ENCODE results near the gene PEX19. TPM values are rescaled to one million over a fixed set of nuclear protein-coding genes. Genes with fewer than 3 reads are reported as not detected.

Gene PEX19
- total RNA-seq = 29.0 TPM
- polyA plus RNA-seq = 20.7 TPM
- long read RNA-seq, donor 1, partial matches to known transcripts = 0 of 2 reads
- long read RNA-seq, donor 1, other reads (novel, unspliced or antisense) = 0 of 2 reads
- long read RNA-seq, donor 2, transcript PEX19-201 (8 exons, 3,661 nt) = major isoform, 24 of 28 reads
- long read RNA-seq, donor 2, partial matches to known transcripts = 0 of 28 reads
- long read RNA-seq, donor 2, other reads (novel, unspliced or antisense) = 0 of 28 reads
- long read RNA-seq, donor 3, transcript PEX19-201 (8 exons, 3,661 nt) = major isoform, 18 of 19 reads
- long read RNA-seq, donor 3, partial matches to known transcripts = 0 of 19 reads
- long read RNA-seq, donor 3, other reads (novel, unspliced or antisense) = 0 of 19 reads
- long read RNA-seq, donor 4, transcript PEX19-201 (8 exons, 3,661 nt) = major isoform, 6 of 7 reads
- long read RNA-seq, donor 4, partial matches to known transcripts = 0 of 7 reads
- long read RNA-seq, donor 4, other reads (novel, unspliced or antisense) = 0 of 7 reads
- long read RNA-seq, donor 5, transcript PEX19-201 (8 exons, 3,661 nt) = major isoform, 24 of 27 reads
- long read RNA-seq, donor 5, partial matches to known transcripts = 0 of 27 reads
- long read RNA-seq, donor 5, other reads (novel, unspliced or antisense) = 0 of 27 reads
- long read RNA-seq, donor 6, transcript PEX19-205 (7 exons, 3,504 nt) = minor isoform, 5 of 18 reads
- long read RNA-seq, donor 6, transcript PEX19-201 (8 exons, 3,661 nt) = major isoform, 13 of 18 reads
- long read RNA-seq, donor 6, partial matches to known transcripts = 0 of 18 reads
- long read RNA-seq, donor 6, other reads (novel, unspliced or antisense) = 0 of 18 reads
- long read RNA-seq, donor 7, transcript PEX19-201 (8 exons, 3,661 nt) = major isoform, 19 of 24 reads
- long read RNA-seq, donor 7, partial matches to known transcripts = 0 of 24 reads
- long read RNA-seq, donor 7, other reads (novel, unspliced or antisense) = 0 of 24 reads
- long read RNA-seq, donor 8, transcript PEX19-201 (8 exons, 3,661 nt) = major isoform, 8 of 9 reads
- long read RNA-seq, donor 8, partial matches to known transcripts = 0 of 9 reads
- long read RNA-seq, donor 8, other reads (novel, unspliced or antisense) = 0 of 9 reads
- long read RNA-seq, donor 9, transcript PEX19-201 (8 exons, 3,661 nt) = major isoform, 11 of 13 reads
- long read RNA-seq, donor 9, partial matches to known transcripts = 0 of 13 reads
- long read RNA-seq, donor 9, other reads (novel, unspliced or antisense) = 0 of 13 reads
- long read RNA-seq, donor 10, transcript PEX19-201 (8 exons, 3,661 nt) = major isoform, 11 of 12 reads
- long read RNA-seq, donor 10, partial matches to known transcripts = 0 of 12 reads
- long read RNA-seq, donor 10, other reads (novel, unspliced or antisense) = 0 of 12 reads

GRCh38 chr1:160284782-160285344, at the start of gene PEX19:
TSS of gene PEX19 (minus strand) at chr1:160285133. CDS start at chr1:160285124, 9 bp downstream.
- DNase-seq (ENCODE audit: low read depth in 6 of 9, low spot score in 9 of 9) = peak; percentile 78 to 94 (median 89)
- H3K36me3 ChIP-seq (ENCODE audit: control insufficient read depth in 2 of 2, insufficient read depth in 2 of 2, low read length in 1 of 2) = peaks cover 29 to 39% of the 10 kb centered on the region in 2 donors
- H3K9me3 ChIP-seq (ENCODE audit: control insufficient read depth in 2 of 2, insufficient read depth in 1 of 2, low read length in 1 of 2) = no peaks in the 10 kb centered on the region
- H3K4me3 ChIP-seq (ENCODE audit: low read length in 2 of 2) = peak within 1 kb of the TSS; percentile 74 to 93
- H3K27me3 ChIP-seq (ENCODE audit: control insufficient read depth in 2 of 2, insufficient read depth in 1 of 2, low read length in 1 of 2) = no peaks in the 10 kb centered on the region
- H3K4me1 ChIP-seq (ENCODE audit: control insufficient read depth in 2 of 2, insufficient read depth in 2 of 2, low read length in 2 of 2) = peaks cover 4 to 17% of the 10 kb centered on the region in 2 donors
- peak within 1 kb of the TSS; percentile 38 to 75 for H3K27ac ChIP-seq (ENCODE audit: low read depth in 1 of 2, low read length in 1 of 2)
- WGBS = under 1% methylated on average over 27 of the region's 27 CpGs

GRCh38 chr1:160332516-160332915, 47.6 kb upstream of the PEX19 start:
- Histone ChIP-seq H3K36me3 (ENCODE audit: control insufficient read depth in 2 of 2, insufficient read depth in 2 of 2, low read length in 1 of 2) (peaks cover 35 to 80% of the 10 kb centered on the region in 2 donors), H3K9me3 (ENCODE audit: control insufficient read depth in 2 of 2, insufficient read depth in 1 of 2, low read length in 1 of 2) (no peaks in the 10 kb centered on the region), H3K27me3 (ENCODE audit: control insufficient read depth in 2 of 2, insufficient read depth in 1 of 2, low read length in 1 of 2) (no peaks in the 10 kb centered on the region), H3K4me3 (ENCODE audit: low read length in 2 of 2) (no peak overlapping the region), H3K27ac (ENCODE audit: low read depth in 1 of 2, low read length in 1 of 2) (no peak overlapping the region), H3K4me1 (ENCODE audit: control insufficient read depth in 2 of 2, insufficient read depth in 2 of 2, low read length in 2 of 2) (no peaks in the 10 kb centered on the region)
- no peak for DNase-seq (ENCODE audit: low read depth in 6 of 9, low spot score in 9 of 9)

GRCh38 chr1:160330119-160330518, 45.2 kb upstream of the PEX19 start:
- no peaks in the 10 kb centered on the region for H3K9me3 ChIP-seq (ENCODE audit: control insufficient read depth in 2 of 2, insufficient read depth in 1 of 2, low read length in 1 of 2)
- H3K36me3 ChIP-seq (ENCODE audit: control insufficient read depth in 2 of 2, insufficient read depth in 2 of 2, low read length in 1 of 2) = peaks cover 54 to 94% of the 10 kb centered on the region in 2 donors
- H3K4me1 ChIP-seq (ENCODE audit: control insufficient read depth in 2 of 2, insufficient read depth in 2 of 2, low read length in 2 of 2) = no peaks in the 10 kb centered on the region
- no peak overlapping the region for H3K27ac ChIP-seq (ENCODE audit: low read depth in 1 of 2, low read length in 1 of 2)
- DNase-seq (ENCODE audit: low read depth in 6 of 9, low spot score in 9 of 9) = no peak
- H3K27me3 ChIP-seq (ENCODE audit: control insufficient read depth in 2 of 2, insufficient read depth in 1 of 2, low read length in 1 of 2) = no peaks in the 10 kb centered on the region
- H3K4me3 ChIP-seq (ENCODE audit: low read length in 2 of 2) = no peak overlapping the region

DNA sequence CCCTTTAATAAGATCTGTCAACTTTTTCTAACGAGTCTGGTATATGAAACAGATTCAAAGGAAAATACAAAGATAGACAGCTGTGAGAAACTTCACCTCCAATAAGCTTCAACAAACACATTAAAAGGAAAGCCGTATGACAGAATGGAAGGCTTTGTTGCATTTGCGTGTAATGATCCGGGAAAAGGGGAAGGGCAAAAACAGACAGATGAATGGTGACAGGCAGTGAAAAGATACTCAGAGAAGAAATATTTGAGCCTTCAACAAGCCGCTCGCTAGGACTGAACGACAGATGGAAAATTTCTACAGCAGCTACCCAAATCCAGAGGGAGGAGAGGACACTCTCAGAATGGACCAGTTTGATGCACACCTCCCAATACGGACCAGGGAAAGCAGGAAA, 43.3 kb upstream of the PEX19 start:
- H3K27ac ChIP-seq (ENCODE audit: low read depth in 1 of 2, low read length in 1 of 2) = no peak overlapping the region
- no peak for DNase-seq (ENCODE audit: low read depth in 6 of 9, low spot score in 9 of 9)
- peaks cover 59 to 89% of the 10 kb centered on the region in 2 donors for H3K36me3 ChIP-seq (ENCODE audit: control insufficient read depth in 2 of 2, insufficient read depth in 2 of 2, low read length in 1 of 2)
- no peaks in the 10 kb centered on the region for H3K9me3 ChIP-seq (ENCODE audit: control insufficient read depth in 2 of 2, insufficient read depth in 1 of 2, low read length in 1 of 2)
- H3K27me3 ChIP-seq (ENCODE audit: control insufficient read depth in 2 of 2, insufficient read depth in 1 of 2, low read length in 1 of 2) = no peaks in the 10 kb centered on the region
- no peaks in the 10 kb centered on the region for H3K4me1 ChIP-seq (ENCODE audit: control insufficient read depth in 2 of 2, insufficient read depth in 2 of 2, low read length in 2 of 2)
- no peak overlapping the region for H3K4me3 ChIP-seq (ENCODE audit: low read length in 2 of 2)
- WGBS = 88% methylated on average over 8 of the region's 8 CpGs

GRCh38 chr1:160326418-160326817, 41.5 kb upstream of the PEX19 start:
- 99% methylated on average over 5 of the region's 5 CpGs for WGBS

DNA sequence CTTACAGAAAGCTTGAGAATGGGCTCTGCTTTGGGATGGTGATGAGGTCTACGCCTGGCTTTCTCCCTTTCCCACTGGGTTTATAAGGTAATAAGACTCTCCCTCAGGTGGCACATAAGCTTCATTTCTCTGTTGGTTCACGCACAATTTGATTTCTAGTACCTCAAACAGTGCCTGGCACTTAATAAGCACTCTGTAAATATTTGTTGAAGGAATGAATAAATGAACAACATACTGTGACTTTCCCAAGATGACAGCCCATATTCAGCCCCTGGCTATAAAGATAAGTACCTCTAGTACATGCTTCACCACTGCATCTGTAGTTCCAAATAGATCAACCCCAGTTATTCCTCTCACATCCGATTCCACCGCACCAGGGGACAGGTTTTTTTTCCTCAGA, 40.3 kb upstream of the PEX19 start:
- Histone ChIP-seq H3K9me3 (ENCODE audit: control insufficient read depth in 2 of 2, insufficient read depth in 1 of 2, low read length in 1 of 2) (no peaks in the 10 kb centered on the region), H3K4me3 (ENCODE audit: low read length in 2 of 2) (no peak overlapping the region), H3K27ac (ENCODE audit: low read depth in 1 of 2, low read length in 1 of 2) (no peak overlapping the region), H3K36me3 (ENCODE audit: control insufficient read depth in 2 of 2, insufficient read depth in 2 of 2, low read length in 1 of 2) (peaks cover 47 to 84% of the 10 kb centered on the region in 2 donors), H3K27me3 (ENCODE audit: control insufficient read depth in 2 of 2, insufficient read depth in 1 of 2, low read length in 1 of 2) (no peaks in the 10 kb centered on the region), H3K4me1 (ENCODE audit: control insufficient read depth in 2 of 2, insufficient read depth in 2 of 2, low read length in 2 of 2) (no peaks in the 10 kb centered on the region)
- WGBS = 98% methylated on average over 4 of the region's 4 CpGs
- DNase-seq (ENCODE audit: low read depth in 6 of 9, low spot score in 9 of 9) = no peak

More at GRCh38 chr1:160326418-160326817, 41.5 kb upstream of the PEX19 start:
- no peak for DNase-seq (ENCODE audit: low read depth in 6 of 9, low spot score in 9 of 9)
- H3K36me3 ChIP-seq (ENCODE audit: control insufficient read depth in 2 of 2, insufficient read depth in 2 of 2, low read length in 1 of 2) = peaks cover 55 to 92% of the 10 kb centered on the region in 2 donors
- no peaks in the 10 kb centered on the region for H3K4me1 ChIP-seq (ENCODE audit: control insufficient read depth in 2 of 2, insufficient read depth in 2 of 2, low read length in 2 of 2)
- no peak overlapping the region for H3K4me3 ChIP-seq (ENCODE audit: low read length in 2 of 2)
- no peaks in the 10 kb centered on the region for H3K27me3 ChIP-seq (ENCODE audit: control insufficient read depth in 2 of 2, insufficient read depth in 1 of 2, low read length in 1 of 2)
- H3K27ac ChIP-seq (ENCODE audit: low read depth in 1 of 2, low read length in 1 of 2) = no peak overlapping the region
- no peaks in the 10 kb centered on the region for H3K9me3 ChIP-seq (ENCODE audit: control insufficient read depth in 2 of 2, insufficient read depth in 1 of 2, low read length in 1 of 2)

DNA sequence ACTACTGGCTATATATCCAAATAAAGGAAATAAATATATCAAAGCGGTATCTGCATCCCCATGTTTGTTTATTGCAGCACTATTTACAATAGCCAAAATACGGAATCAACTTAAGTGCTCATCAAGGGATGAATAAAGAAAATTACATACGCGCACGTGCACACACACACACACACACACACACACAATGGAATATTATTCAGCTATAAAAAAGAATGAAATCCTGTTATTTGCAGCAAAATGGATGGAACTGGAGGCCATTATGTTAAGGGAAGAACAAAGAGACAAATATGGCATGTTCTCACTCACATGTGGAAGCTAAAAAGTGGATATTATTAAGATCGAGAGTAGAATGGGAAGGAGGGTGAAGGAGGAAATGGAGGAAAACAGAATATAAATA, 37.9 kb upstream of the PEX19 start:
- H3K9me3 ChIP-seq (ENCODE audit: control insufficient read depth in 2 of 2, insufficient read depth in 1 of 2, low read length in 1 of 2) = no peaks in the 10 kb centered on the region
- no peak for DNase-seq (ENCODE audit: low read depth in 6 of 9, low spot score in 9 of 9)

GRCh38 chr1:160315359-160315758, 30.4 kb upstream of the PEX19 start:
- Histone ChIP-seq H3K36me3 (ENCODE audit: control insufficient read depth in 2 of 2, insufficient read depth in 2 of 2, low read length in 1 of 2) (peaks cover 58 to 81% of the 10 kb centered on the region in 2 donors), H3K27ac (ENCODE audit: low read depth in 1 of 2, low read length in 1 of 2) (no peak overlapping the region), H3K4me1 (ENCODE audit: control insufficient read depth in 2 of 2, insufficient read depth in 2 of 2, low read length in 2 of 2) (no peaks in the 10 kb centered on the region), H3K4me3 (ENCODE audit: low read length in 2 of 2) (no peak overlapping the region), H3K9me3 (ENCODE audit: control insufficient read depth in 2 of 2, insufficient read depth in 1 of 2, low read length in 1 of 2) (peaks cover 3 to 6% of the 10 kb centered on the region in 2 donors), H3K27me3 (ENCODE audit: control insufficient read depth in 2 of 2, insufficient read depth in 1 of 2, low read length in 1 of 2) (no peaks in the 10 kb centered on the region)
- no peak for DNase-seq (ENCODE audit: low read depth in 6 of 9, low spot score in 9 of 9)
- 95% methylated on average over 2 of the region's 2 CpGs for WGBS

More for the DNA sequence above, 37.9 kb upstream of the PEX19 start:
- Histone ChIP-seq H3K36me3 (ENCODE audit: control insufficient read depth in 2 of 2, insufficient read depth in 2 of 2, low read length in 1 of 2) (peaks cover 37 to 68% of the 10 kb centered on the region in 2 donors), H3K27ac (ENCODE audit: low read depth in 1 of 2, low read length in 1 of 2) (no peak overlapping the region), H3K4me1 (ENCODE audit: control insufficient read depth in 2 of 2, insufficient read depth in 2 of 2, low read length in 2 of 2) (no peaks in the 10 kb centered on the region), H3K4me3 (ENCODE audit: low read length in 2 of 2) (no peak overlapping the region), H3K27me3 (ENCODE audit: control insufficient read depth in 2 of 2, insufficient read depth in 1 of 2, low read length in 1 of 2) (no peaks in the 10 kb centered on the region)
- over 99% methylated on average over 6 of the region's 6 CpGs for WGBS

Data from thymus (tissue), 14 donors.